Measurements from ENCODE around the gene NPSR1.
"Not testable (repeated sequence)": the region's sequence is repeated elsewhere in the genome, so short reads cannot be mapped to it uniquely, and the experiment has no call there.

NPSR1 gene

DNA sequence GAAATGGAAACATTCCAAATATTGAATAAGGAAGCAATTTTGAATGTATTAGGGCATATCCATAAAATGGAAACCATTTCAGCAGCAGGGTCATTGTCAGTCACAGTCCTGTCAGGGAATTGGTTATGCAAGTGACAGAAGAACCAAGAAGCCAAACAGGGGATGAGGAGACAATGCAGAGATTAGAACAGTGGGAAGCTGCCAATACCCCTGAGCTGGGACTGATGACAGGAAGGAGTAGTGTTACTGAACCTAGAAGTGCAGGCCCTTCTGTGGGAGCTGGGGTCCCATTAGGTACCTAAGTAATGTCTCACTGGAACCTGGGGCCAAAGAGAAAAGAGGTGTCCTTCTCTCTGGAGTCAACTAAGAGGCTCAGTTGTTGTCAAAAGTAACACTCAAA is 37.6 kb upstream of the NPSR1 start (continued):
- TF ChIP-seq, protein P1, sequence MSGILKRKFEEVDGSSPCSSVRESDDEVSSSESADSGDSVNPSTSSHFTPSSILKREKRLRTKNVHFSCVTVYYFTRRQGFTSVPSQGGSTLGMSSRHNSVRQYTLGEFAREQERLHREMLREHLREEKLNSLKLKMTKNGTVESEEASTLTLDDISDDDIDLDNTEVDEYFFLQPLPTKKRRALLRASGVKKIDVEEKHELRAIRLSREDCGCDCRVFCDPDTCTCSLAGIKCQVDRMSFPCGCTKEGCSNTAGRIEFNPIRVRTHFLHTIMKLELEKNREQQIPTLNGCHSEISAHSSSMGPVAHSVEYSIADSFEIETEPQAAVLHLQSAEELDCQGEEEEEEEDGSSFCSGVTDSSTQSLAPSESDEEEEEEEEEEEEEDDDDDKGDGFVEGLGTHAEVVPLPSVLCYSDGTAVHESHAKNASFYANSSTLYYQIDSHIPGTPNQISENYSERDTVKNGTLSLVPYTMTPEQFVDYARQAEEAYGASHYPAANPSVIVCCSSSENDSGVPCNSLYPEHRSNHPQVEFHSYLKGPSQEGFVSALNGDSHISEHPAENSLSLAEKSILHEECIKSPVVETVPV (CRISPR knock-in tag; IDR thresholded peaks at IDR 0.05) = no peak

- TF ChIP-seq RARB (CRISPR knock-in tag; IDR thresholded peaks at IDR 0.05) (no peak), ZFP30 (CRISPR knock-in tag; IDR thresholded peaks at IDR 0.05) (no peak), TSHZ2 (CRISPR knock-in tag; IDR thresholded peaks at IDR 0.05) (no peak)
- TF ChIP-seq, protein P2, sequence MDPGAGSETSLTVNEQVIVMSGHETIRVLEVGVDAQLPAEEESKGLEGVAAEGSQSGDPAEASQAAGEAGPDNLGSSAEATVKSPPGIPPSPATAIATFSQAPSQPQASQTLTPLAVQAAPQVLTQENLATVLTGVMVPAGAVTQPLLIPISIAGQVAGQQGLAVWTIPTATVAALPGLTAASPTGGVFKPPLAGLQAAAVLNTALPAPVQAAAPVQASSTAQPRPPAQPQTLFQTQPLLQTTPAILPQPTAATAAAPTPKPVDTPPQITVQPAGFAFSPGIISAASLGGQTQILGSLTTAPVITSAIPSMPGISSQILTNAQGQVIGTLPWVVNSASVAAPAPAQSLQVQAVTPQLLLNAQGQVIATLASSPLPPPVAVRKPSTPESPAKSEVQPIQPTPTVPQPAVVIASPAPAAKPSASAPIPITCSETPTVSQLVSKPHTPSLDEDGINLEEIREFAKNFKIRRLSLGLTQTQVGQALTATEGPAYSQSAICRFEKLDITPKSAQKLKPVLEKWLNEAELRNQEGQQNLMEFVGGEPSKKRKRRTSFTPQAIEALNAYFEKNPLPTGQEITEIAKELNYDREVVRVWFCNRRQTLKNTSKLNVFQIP (CRISPR knock-in tag; IDR thresholded peaks at IDR 0.05; ENCODE audit: borderline replicate concordance, low read depth) = no peak
Measured at GRCh38 chr7:34622182-34622581, 35.8 kb upstream of the NPSR1 start.

DNA sequence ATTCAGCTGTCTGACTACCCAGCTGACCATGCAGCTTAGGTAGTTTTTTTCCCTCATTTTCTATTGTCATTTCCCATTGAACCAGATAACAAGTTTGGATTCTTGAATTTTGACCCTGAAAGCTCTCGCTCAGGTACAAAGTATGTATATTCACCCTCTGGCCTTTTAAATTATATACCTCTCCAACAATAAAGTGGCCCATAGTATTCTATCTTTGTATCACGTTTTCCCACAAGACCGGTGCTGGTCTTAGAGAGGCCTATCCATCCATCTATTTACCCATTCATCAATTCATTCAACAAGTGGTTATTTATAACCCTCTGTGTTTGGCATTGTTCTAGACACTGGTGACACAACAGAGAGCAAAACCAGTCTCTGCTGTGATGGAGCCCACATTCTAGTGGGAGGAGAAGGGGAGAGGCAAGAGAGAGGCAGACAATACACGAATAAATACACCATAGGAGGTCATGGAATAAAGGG is 35.2 kb upstream of the NPSR1 start:
- TF ChIP-seq ISL1 (CRISPR knock-in tag; IDR thresholded peaks at IDR 0.05) (no peak), ZNF70 (CRISPR knock-in tag; IDR thresholded peaks at IDR 0.05) (no peak)
- no peak for ATAC-seq

More at GRCh38 chr7:34622182-34622581, 35.8 kb upstream of the NPSR1 start:
- ATAC-seq = no peak

DNA sequence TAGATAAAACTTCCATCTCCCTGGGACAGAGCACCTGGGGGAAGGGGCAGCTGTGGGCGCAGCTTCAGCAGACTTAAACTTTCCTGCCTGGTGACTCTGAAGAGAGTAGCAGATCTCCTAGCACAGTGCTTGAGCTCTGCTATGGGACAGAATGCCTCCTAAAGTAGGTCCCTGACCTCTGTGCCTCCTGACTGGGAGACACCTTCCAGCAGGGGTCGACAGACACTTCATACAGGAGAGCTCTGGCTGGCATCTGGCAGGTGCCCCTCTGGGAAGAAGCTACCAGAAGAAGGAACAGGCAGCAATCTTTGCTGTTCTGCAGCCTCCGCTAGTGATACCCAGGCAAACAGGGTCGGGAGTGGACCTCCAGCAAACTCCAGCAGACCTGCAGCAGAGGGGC is 29.4 kb upstream of the NPSR1 start:
- ATAC-seq = not testable (repeated sequence)

GRCh38 chr7:34652809-34653208 is 5.2 kb upstream of the NPSR1 start:
- ATAC-seq = 0 out of 3 replicates have a peak, but pooled peaks have one; percentile 26
- TF ChIP-seq ZC3H10 (CRISPR knock-in tag; IDR thresholded peaks at IDR 0.05) (no peak), CSDC2 (CRISPR knock-in tag; IDR thresholded peaks at IDR 0.05) (no peak), RARB (CRISPR knock-in tag; IDR thresholded peaks at IDR 0.05) (no peak), ARNTL (CRISPR knock-in tag; IDR thresholded peaks at IDR 0.05; ENCODE audit: borderline replicate concordance, low read depth) (no peak)

DNA sequence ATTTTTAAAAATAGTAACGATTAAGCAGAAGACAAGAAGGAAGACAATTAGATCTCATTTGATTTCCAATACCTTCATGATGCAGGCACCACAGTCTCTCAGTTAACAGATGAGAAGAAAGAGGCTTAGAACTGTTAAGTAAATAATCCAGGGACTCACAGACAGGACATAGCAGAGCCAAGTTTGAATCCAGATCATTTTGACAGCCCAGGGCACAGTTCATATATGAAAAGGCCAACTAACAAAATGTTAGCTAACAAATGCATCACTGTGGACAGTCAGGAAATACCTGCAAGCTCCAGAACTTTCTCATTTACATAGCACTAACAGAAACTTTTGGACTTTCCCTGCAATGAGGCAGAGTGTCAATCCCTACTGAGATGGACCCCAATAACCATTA is 4.2 kb upstream of the NPSR1 start:
- ATAC-seq = no peak
- no peak for TF ChIP-seq CSDC2 (CRISPR knock-in tag; IDR thresholded peaks at IDR 0.05)

DNA sequence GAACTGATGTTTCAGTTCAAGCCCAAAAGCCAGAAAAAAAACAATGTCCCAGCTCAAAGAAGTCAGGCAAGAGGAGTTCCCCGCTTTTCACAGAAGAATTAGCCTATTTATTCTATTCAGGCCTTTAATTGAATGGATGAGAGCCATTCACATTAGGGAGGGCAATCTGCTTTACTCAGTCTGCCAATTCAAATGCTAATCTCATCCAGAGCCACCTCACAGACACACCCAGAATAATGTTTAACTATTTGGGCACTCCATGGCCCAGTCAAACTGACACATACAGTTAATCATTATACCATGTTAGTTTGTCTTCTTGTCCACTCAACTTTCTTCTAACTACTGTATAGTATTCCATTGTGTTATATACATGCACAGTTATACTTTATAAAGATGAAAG is 2.6 kb upstream of the NPSR1 start:
- ATAC-seq = no peak
- TF ChIP-seq CREB5 (CRISPR knock-in tag; IDR thresholded peaks at IDR 0.05; ENCODE audit: low read depth) (no peak), SNAI2 (CRISPR knock-in tag; IDR thresholded peaks at IDR 0.05) (no peak), ZNF565 (CRISPR knock-in tag; conservative IDR thresholded peaks at IDR 0.05; ENCODE audit: low read depth) (no peak), OSR1 (CRISPR knock-in tag; IDR thresholded peaks at IDR 0.05) (no peak)
- TF ChIP-seq, protein P1 (CRISPR knock-in tag; IDR thresholded peaks at IDR 0.05) = no peak

Measured in SK-N-SH treated with all-trans-retinoic acid at 6 μM for 48 hours (cell line).